Bronchial epithelial cell (primary cell): ENCODE measurements around the gene DCPS. TPM values are rescaled to one million over a fixed set of nuclear protein-coding genes. Genes with fewer than 3 reads are reported as not detected.

Source experiments
- DNase-seq: peaks from one replicate; pipeline ENCODE4 v3.0.0-alpha.2; 2010; ENCODE audit warnings: low read depth
- FAIRE-seq: peaks from 2 replicates; lab custom pipeline; 2011; peaks lifted over from hg19 to GRCh38; lab: Jason Lieb, UNC
- H3K27me3 ChIP-seq: 2 replicates; pipeline ENCODE4 v1.5.1; 2011; ENCODE audit warnings: low read length; ENCODE audit not compliant: control insufficient read depth, insufficient read depth
- H3K36me3 ChIP-seq: 2 replicates; pipeline ENCODE4 v1.5.1; 2011; ENCODE audit warnings: low read length; ENCODE audit not compliant: control insufficient read depth, insufficient read depth
- H3K4me3 ChIP-seq: 2 replicates; pipeline ENCODE4 v1.5.1; 2011; ENCODE audit warnings: mild to moderate bottlenecking, low read depth, low read length, control low read depth
- total RNA-seq: library from RNA; depleted of rRNA; stranded (reverse); fragments of >200 nt; gene quantifications from 2 replicates; pipeline ENCODE4 v1.2.1, GENCODE V29; 2014
- TF ChIP-seq, protein P1 (sequence below): IDR thresholded peaks from 2 replicates; pipeline ENCODE4 v1.5.1; 2011; ENCODE audit warnings: mild to moderate bottlenecking, moderate library complexity, low read length, control low read depth, inconsistent platforms; ENCODE audit not compliant: insufficient read depth, severe bottlenecking

DCPS gene
- total RNA-seq, 1 donor from 2014 or later, result 11.6 TPM

DNA sequence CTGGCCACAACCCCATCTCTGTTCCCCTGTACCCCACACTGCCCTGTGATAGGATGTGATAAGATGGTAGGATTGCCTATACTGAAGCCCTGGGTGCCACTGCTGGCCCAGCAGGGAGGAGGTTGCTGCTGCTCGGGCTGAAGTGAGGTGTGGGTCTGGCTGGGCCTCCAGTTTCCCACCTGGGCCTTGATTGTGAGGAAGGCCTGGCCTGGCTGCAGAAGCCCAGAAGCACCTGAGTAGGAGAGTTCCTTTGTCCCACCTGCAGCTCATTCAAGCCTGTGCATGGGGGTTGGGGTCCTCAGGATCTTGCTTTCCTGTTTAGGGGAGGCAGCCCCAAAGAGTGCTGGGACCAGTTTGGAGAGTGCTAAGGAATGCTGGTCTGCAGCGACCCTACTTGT, 54.9 kb downstream of the DCPS start:
- FAIRE-seq (no peak), DNase-seq (no peak)
- Histone ChIP-seq H3K4me3 (no peak overlapping the region), H3K27me3 (no peaks in the 10 kb centered on the region), H3K36me3 (no peaks in the 10 kb centered on the region)
- TF ChIP-seq, protein P1, sequence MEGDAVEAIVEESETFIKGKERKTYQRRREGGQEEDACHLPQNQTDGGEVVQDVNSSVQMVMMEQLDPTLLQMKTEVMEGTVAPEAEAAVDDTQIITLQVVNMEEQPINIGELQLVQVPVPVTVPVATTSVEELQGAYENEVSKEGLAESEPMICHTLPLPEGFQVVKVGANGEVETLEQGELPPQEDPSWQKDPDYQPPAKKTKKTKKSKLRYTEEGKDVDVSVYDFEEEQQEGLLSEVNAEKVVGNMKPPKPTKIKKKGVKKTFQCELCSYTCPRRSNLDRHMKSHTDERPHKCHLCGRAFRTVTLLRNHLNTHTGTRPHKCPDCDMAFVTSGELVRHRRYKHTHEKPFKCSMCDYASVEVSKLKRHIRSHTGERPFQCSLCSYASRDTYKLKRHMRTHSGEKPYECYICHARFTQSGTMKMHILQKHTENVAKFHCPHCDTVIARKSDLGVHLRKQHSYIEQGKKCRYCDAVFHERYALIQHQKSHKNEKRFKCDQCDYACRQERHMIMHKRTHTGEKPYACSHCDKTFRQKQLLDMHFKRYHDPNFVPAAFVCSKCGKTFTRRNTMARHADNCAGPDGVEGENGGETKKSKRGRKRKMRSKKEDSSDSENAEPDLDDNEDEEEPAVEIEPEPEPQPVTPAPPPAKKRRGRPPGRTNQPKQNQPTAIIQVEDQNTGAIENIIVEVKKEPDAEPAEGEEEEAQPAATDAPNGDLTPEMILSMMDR, result no peak

DNA sequence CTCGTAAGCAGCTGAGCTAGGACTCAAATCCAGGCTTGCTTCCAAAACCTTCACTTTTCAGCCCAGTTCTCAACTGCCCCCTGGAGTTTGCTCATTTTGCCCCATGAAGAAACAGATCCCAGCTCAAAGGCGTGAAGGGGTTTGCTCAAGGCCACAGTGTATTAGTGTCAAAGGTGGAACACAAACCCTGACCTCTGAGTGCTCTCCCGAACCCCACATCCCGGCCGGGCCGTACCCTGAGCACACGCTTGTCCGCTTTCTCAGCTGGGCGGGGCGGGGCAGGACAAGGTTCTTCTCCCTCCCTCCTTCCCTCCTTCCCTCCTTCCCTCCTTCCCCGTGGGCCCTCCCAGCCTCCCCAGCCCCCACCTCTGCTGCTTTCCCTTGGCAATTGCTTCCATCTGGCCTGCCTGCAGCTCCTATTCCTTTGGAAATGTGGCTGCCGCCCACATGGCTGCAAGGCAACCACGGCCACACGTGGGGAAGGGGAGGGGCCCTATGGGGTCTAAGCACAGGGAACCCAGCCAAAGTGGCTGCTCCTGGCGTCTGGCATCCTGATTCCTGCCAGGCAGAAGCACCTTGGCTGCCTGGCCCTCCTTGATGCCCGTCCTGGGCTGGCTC, 55.7 kb downstream of the DCPS start:
- Histone ChIP-seq H3K4me3 (no peak overlapping the region), H3K27me3 (no peaks in the 10 kb centered on the region), H3K36me3 (no peaks in the 10 kb centered on the region)
- TF ChIP-seq, protein P1, result no peak
- no peak for DNase-seq
- no peak for FAIRE-seq

DNA sequence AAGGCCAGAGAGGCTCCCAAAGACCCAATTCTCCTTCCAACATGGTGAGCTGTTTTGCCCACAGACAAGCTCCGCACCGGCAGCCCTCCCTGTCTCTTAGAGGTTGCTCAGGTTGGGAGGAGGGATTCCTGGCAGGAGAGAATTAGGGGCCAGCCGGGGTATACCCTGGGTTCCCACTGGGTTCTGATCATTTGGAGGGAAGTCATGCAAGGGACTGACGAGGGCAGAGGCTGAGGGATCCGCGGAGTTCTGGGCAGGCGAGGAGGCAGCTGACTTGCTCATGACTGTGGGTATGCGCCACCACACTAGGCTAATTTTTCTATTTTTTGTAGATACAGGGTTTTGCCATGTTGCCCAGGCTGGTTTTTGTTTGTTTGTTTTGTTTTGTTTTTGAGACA, 56.2 kb downstream of the DCPS start:
- Histone ChIP-seq H3K4me3 (no peak overlapping the region), H3K36me3 (no peaks in the 10 kb centered on the region), H3K27me3 (no peaks in the 10 kb centered on the region)
- FAIRE-seq, result no peak
- TF ChIP-seq, protein P1, result no peak
- no peak for DNase-seq

DNA sequence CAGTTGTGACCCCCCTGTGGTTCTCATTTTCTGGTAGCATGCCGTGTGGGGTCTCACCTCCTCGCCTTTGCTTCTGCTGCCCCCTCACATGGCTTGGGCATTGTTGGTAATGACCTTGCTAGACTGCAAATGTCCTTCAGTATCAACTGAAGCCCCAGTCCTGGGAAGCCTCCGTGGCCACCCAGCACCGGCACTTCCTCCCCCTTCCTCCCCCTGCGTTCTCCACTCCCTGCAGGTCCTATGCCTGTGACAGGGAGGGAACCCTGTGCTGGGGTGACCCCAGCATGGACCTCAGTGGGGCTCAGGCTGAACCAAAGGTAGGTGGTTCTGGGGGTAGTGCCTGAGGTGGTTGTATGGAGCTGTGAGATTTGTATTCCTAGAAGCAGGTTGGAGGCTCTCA, 57.5 kb downstream of the DCPS start:
- TF ChIP-seq, protein P1, result no peak
- no peaks in the 10 kb centered on the region for H3K27me3 ChIP-seq
- FAIRE-seq (no peak), DNase-seq (no peak)
- no peak overlapping the region for H3K4me3 ChIP-seq
- no peaks in the 10 kb centered on the region for H3K36me3 ChIP-seq

DNA sequence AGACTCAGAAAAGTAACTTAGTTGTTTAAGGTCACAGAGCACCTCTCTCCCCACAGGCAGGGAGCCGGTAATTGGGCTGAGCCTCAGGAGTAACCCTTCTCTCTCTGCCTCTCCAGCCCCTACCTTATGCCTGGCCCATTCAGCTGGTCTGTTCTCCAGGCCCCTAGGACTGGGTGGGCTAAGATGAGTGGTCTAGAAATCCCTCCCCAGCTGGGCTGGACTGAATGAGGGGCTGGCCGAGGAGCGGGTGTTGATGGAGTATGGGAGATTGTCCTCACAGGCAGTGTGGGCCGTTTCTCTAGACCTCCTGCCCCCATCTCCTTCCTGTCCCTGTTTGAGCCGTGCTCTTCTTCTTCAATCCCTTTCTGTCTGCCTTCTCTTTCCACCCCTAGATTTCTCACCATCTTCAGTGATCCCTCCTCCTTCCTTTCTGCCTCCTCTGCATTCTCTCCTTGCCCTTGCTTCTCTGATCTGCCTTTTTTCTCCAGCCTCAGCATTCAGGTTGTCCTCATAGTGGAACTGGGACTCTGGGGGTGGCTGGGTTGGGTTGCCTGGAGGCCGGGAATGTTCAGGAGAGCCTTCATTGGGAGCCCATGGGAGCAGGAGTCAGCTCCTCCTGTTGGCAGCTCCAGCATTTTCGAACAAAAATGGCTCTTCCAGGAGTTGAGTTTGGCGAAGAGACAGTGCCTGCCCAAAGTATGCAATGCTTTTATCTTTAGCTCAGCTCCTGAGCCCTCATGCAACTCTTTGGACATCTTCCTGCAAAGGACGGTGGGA, 59.2 kb downstream of the DCPS start:
- FAIRE-seq (peak; percentile 76), DNase-seq (no peak)
- TF ChIP-seq, protein P1, result no peak
- H3K36me3 ChIP-seq, result no peaks in the 10 kb centered on the region
- no peak overlapping the region for H3K4me3 ChIP-seq
- H3K27me3 ChIP-seq, result no peaks in the 10 kb centered on the region
